Peyer's patch (tissue), 4 donors: ENCODE data around the gene APOC3. TPM values are rescaled to one million over a fixed set of nuclear protein-coding genes. Genes with fewer than 3 reads are reported as not detected.

Experiments used
- DNase-seq, 3 donors: peaks; one replicate each; pipeline ENCODE4 v3.0.0-alpha.2; 2017 to 2019
- H3K27ac ChIP-seq, 4 donors: fragments of 200-600 bp; sonication (generic); one replicate each; pipeline ENCODE4 v1.5.1; 2016 to 2019
- H3K27me3 ChIP-seq, 2 donors: fragments of 200-600 bp; sonication (generic); one replicate each; pipeline ENCODE4 v1.5.1; 2019
- H3K36me3 ChIP-seq, 3 donors: fragments of 200-600 bp; sonication (generic); one replicate each; pipeline ENCODE4 v1.5.1; 2016 to 2019
- H3K4me1 ChIP-seq, 4 donors: fragments of 200-600 bp; sonication (generic); one replicate each; pipeline ENCODE4 v1.5.1; 2016 to 2019
- H3K4me3 ChIP-seq, 4 donors: fragments of 200-600 bp; sonication (generic); 1 replicate in 3 of 4; 2 replicates in 1 of 4; pipeline ENCODE4 v1.5.1; 2016 to 2019; ENCODE audit warnings: mild to moderate bottlenecking in 1 of 4
- H3K9me3 ChIP-seq, 4 donors: fragments of 200-600 bp; sonication (generic); one replicate each; pipeline ENCODE4 v1.5.1; 2016 to 2019; ENCODE audit warnings: mild to moderate bottlenecking in 1 of 4
- POLR2A ChIP-seq, 2 donors: fragments of 450-650 bp; IDR thresholded peaks; one replicate each; pipeline ENCODE4 v1.5.1; 2017; ENCODE audit warnings: antibody characterized with exemption in 2 of 2, mild to moderate bottlenecking in 2 of 2, moderate library complexity in 2 of 2
- total RNA-seq, 4 donors: library from RNA; depleted of rRNA; stranded (reverse); fragments of >200 nt; gene quantifications; one replicate each; pipeline ENCODE4 v1.1.0, GENCODE V29; 2016
- TF ChIP-seq, protein P1 (sequence below), 6 experiments: fragments of 450-650 bp in 4 of 6; fragments of 200-600 bp in 2 of 6; sonication (generic) in 1 of 6; IDR thresholded peaks; one replicate each; pipeline ENCODE4 v1.5.1; 2017 to 2019; ENCODE audit warnings: antibody characterized with exemption in 6 of 6, mild to moderate bottlenecking in 3 of 6, moderate library complexity in 1 of 6

APOC3 gene
- total RNA-seq, 4 donors from 2014 or later, result 276 to 11,857 (median 5,024) TPM

DNA sequence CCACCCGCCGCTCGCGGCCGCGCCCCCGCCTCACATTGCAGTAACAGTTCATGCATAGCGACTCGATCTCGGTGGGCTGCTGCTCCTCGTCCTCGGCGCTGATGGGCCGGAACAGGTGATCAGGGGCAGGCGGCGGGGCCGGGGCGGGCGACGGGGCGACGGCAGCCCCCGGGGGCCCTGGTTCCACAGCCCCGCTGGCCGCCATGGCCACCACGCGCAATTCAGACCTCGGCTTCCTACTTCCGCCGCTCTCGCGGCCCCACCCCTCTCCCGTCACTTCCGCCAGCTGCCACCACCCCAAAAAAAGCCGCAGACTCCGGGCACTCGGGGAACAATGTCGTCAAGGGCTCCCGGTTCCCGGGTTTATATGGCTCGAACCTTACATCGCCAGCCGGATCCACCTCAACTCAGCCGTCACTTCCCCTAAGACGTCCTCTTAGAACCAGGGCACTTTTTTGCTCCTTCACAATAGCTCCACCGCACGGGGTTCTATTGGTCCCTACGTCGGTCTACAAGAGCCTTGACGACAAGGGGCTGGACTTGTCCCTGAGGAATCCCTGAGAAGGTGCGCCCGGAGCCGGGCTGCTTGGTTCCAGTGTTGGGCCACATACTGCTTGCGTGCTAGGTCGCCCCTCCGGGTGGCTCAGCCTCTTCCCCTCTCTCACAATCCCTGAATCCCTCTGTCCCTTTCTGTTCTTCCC is 41.8 kb upstream of the APOC3 start, which contains the start of gene ZPR1:
Gene ZPR1, minus strand, starts transcription at position 238 of the 701 bp plus-strand sequence. Its CDS starts 33 bp downstream, at position 205.
- no peaks in the 10 kb centered on the region for H3K9me3 ChIP-seq
- TF ChIP-seq, protein P1, sequence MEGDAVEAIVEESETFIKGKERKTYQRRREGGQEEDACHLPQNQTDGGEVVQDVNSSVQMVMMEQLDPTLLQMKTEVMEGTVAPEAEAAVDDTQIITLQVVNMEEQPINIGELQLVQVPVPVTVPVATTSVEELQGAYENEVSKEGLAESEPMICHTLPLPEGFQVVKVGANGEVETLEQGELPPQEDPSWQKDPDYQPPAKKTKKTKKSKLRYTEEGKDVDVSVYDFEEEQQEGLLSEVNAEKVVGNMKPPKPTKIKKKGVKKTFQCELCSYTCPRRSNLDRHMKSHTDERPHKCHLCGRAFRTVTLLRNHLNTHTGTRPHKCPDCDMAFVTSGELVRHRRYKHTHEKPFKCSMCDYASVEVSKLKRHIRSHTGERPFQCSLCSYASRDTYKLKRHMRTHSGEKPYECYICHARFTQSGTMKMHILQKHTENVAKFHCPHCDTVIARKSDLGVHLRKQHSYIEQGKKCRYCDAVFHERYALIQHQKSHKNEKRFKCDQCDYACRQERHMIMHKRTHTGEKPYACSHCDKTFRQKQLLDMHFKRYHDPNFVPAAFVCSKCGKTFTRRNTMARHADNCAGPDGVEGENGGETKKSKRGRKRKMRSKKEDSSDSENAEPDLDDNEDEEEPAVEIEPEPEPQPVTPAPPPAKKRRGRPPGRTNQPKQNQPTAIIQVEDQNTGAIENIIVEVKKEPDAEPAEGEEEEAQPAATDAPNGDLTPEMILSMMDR (IDR thresholded peaks at IDR 0.05), result peak in 3 of 6 experiments; percentile 22 to 38 (median 23)
- TF ChIP-seq POLR2A (IDR thresholded peaks at IDR 0.05), result peak; percentile 73 to 93

DNA sequence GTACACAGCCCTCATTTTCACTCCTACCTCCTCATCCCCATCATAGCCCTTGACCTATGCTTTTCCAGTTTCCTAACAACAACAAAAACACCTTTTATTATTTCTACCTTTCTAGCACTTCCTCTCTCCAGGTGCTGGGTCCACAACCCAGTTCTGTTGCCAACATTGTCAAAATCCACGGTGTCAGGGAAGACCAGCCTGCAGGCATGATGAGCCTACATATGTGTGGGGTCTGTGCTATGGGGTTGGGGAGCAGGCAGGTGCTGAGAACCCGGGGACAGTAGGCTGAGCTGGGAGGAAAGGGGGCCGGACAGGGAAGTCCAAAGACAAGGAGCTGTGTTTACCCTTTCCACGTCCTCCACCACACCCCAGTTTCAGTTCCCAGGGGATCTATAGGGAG is 41.2 kb upstream of the APOC3 start:
- Histone ChIP-seq H3K27ac (peak overlapping the region; percentile 83 to 94 (median 87)), H3K27me3 (no peaks in the 10 kb centered on the region), H3K9me3 (no peaks in the 10 kb centered on the region), H3K4me1 (peaks cover 0 to 20% (median 6%) of the 10 kb centered on the region in 4 donors), H3K4me3 (peak overlapping the region; percentile 79 to 100 (median 94)), H3K36me3 (peaks cover 0 to 31% (median 0%) of the 10 kb centered on the region in 3 donors)
- no peak for DNase-seq
- TF ChIP-seq POLR2A (IDR thresholded peaks at IDR 0.05), result no peak
- TF ChIP-seq, protein P1 (IDR thresholded peaks at IDR 0.05), result no peak

More for the DNA sequence above, 41.8 kb upstream of the APOC3 start, which contains the start of gene ZPR1:
- H3K36me3 ChIP-seq, result peaks cover 0 to 37% (median 0%) of the 10 kb centered on the region in 3 donors
- H3K4me1 ChIP-seq, result peaks cover 0 to 20% (median 6%) of the 10 kb centered on the region in 4 donors
- H3K27ac ChIP-seq, result peak within 1 kb of the TSS; percentile 83 to 94 (median 87)
- peak; percentile 82 to 94 (median 93) for DNase-seq
- peak within 1 kb of the TSS; percentile 79 to 100 (median 94) for H3K4me3 ChIP-seq
- H3K27me3 ChIP-seq, result no peaks in the 10 kb centered on the region

DNA sequence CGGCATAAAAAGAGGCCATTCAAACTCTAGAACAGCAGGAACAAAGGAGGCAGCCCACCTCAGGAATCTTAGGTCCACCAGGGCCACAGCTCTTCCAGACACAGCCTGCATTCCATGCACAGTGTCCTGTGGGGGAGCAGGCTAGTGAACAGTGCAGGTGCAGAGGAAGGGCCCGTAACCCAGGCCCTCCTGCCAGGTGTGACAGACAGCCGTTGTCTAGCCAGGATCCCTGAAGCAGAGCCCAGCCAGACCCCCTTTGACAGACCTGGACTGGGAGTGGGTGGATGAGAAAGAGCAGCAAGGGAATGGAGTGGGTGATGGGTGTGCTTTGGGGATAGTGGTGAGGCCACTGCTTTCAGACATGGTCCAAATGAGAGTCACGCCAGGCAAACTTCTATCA is 40.7 kb upstream of the APOC3 start:
- peaks cover 0 to 20% (median 6%) of the 10 kb centered on the region in 4 donors for H3K4me1 ChIP-seq
- no peaks in the 10 kb centered on the region for H3K9me3 ChIP-seq
- H3K36me3 ChIP-seq, result peaks cover 0 to 26% (median 0%) of the 10 kb centered on the region in 3 donors
- H3K27ac ChIP-seq, result no peak overlapping the region
- TF ChIP-seq, protein P1 (IDR thresholded peaks at IDR 0.05), result no peak
- TF ChIP-seq POLR2A (IDR thresholded peaks at IDR 0.05), result no peak
- DNase-seq, result no peak
- H3K4me3 ChIP-seq, result peak overlapping the region in 1 of 4 donors; percentile 98
- no peaks in the 10 kb centered on the region for H3K27me3 ChIP-seq

DNA sequence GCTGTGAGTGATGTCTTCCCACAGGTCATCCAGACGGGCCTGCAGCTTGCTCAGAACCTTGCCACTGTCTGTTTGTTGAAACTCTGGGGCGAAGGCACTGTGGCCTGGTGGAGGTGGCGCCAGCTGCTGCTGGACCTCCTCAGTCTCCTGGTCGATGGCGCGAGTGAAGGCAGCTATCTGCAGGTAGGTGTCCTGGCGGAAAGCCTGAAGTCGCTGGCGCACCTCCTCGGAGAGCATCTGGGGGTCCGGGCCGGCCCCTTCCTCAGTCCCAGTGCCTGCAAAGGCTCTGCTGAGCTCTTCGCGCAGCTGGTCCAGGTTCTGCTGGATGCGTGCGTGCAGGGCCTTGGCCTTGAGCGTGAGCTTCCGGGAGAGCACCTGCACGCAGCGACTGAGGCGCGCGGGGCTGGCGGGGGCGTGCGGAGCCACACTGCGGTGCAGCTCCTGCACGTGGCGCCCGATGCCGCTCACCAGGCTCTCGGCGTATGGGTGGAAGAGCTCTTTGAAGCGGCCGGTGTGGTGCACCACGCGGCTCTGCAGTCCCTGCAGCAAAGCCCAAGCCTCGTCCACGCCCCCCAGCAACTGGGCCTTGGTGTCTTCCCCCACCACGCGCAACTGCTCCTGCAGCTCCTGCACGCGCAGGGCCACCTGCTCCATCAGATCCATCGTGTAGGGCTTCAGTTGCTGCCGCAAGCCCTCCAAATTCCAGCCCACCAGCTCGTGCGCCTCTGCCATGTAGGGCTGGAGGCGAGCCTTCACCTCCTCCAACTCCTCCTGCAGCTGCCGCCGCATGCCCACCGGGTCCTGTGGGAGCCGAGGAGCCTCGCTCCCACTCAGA is 39.3 kb upstream of the APOC3 start:
- no peak overlapping the region for H3K27ac ChIP-seq
- no peak for DNase-seq
- peaks cover 0 to 20% (median 6%) of the 10 kb centered on the region in 4 donors for H3K4me1 ChIP-seq
- H3K4me3 ChIP-seq, result no peak overlapping the region
- peaks cover 0 to 12% (median 0%) of the 10 kb centered on the region in 3 donors for H3K36me3 ChIP-seq
- no peaks in the 10 kb centered on the region for H3K27me3 ChIP-seq
- no peaks in the 10 kb centered on the region for H3K9me3 ChIP-seq
- TF ChIP-seq, protein P1 (IDR thresholded peaks at IDR 0.05), result no peak
- no peak for TF ChIP-seq POLR2A (IDR thresholded peaks at IDR 0.05)

DNA sequence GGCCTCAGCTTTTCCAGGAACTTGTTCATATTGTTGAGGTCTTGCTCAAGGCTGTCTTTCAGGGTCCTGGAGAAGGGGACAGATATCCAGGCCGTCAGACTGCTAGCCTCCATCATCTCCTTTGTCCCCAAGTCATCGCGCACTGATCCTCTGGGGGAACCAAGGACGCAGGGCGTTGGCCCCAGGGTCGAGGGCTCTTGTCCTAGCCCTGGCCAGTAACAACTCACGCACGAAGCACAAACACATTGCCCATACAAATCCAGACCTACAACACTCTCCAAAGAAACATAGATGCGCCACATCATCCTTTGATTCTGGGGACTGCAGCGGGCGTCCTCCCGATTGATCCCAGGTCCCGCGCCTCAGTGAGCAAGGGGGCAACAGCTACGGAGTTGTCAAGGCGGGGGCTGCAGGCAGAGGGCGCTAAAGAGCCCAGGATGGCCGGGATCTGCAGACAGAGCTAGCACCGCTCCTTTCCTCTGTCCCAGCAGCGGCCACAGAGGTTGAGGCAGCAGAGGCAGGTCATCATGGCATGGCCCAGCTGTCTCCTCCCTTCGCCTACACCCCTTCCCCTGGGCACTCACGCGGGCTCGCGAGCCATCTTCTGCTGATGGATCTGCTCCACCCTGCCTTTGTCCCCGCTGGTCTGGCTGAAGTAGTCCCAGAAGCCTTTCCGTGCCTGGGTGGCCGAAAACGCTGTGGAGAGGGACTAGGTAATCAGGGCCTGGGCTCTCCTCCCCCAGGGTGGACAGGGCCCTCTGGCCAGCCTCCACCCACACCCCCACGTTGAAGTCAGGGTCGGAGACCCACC is 38.5 kb upstream of the APOC3 start:
- H3K4me1 ChIP-seq, result peaks cover 0 to 16% (median 6%) of the 10 kb centered on the region in 4 donors
- peaks cover 0 to 4% (median 0%) of the 10 kb centered on the region in 3 donors for H3K36me3 ChIP-seq
- no peaks in the 10 kb centered on the region for H3K9me3 ChIP-seq
- H3K27ac ChIP-seq, result no peak overlapping the region
- DNase-seq, result peak; percentile 70 to 90 (median 86)
- no peaks in the 10 kb centered on the region for H3K27me3 ChIP-seq
- H3K4me3 ChIP-seq, result peak overlapping the region in 3 of 4 donors; percentile 13 to 36 (median 15)
- TF ChIP-seq, protein P1 (IDR thresholded peaks at IDR 0.05), result peak; percentile 59 to 96 (median 94)
- TF ChIP-seq POLR2A (IDR thresholded peaks at IDR 0.05), result no peak
